Calu3 (cell line): ENCODE results near the gene RGMA. TPM values are rescaled to one million over a fixed set of nuclear protein-coding genes. Genes with fewer than 3 reads are reported as not detected.
"Not testable (repeated sequence)": the region's sequence is repeated elsewhere in the genome, so short reads cannot be mapped to it uniquely, and the experiment has no call there.

Source experiments
- BruUV-seq: library from RNA; stranded (reverse); fragments of 400-500 nt; replicated peaks from 2 replicates; lab custom pipeline; 2021; lab: Mats Ljungman, UMichigan
- CTCF ChIA-PET: fragments of 300-600 bp; sonication (Branson Sonifier 250); formaldehyde crosslinking; loops from one replicate; lab custom pipeline; 2022; ENCODE audit warnings: antibody characterized with exemption; lab: Charles Lee
- DNase-seq: peaks from one replicate; pipeline ENCODE4 v3.0.0; 2022
- H3K27ac Mint-ChIP-seq: one replicate; pipeline ENCODE4 v1.8.0; 2022; ENCODE audit warnings: mixed read lengths; ENCODE audit not compliant: unreplicated experiment
- H3K27me3 Mint-ChIP-seq: one replicate; pipeline ENCODE4 v1.8.0; 2022; ENCODE audit warnings: mixed read lengths; ENCODE audit not compliant: unreplicated experiment
- H3K36me3 Mint-ChIP-seq: one replicate; pipeline ENCODE4 v1.8.0; 2022; ENCODE audit warnings: mild to moderate bottlenecking, moderate library complexity, mixed read lengths; ENCODE audit not compliant: insufficient read depth, unreplicated experiment
- H3K4me1 Mint-ChIP-seq: one replicate; pipeline ENCODE4 v1.8.0; 2022; ENCODE audit warnings: mild to moderate bottlenecking, low read depth, mixed read lengths; ENCODE audit not compliant: unreplicated experiment
- H3K4me3 Mint-ChIP-seq: one replicate; pipeline ENCODE4 v1.8.0; 2022; ENCODE audit warnings: mild to moderate bottlenecking, low read depth, moderate library complexity, mixed read lengths; ENCODE audit not compliant: unreplicated experiment
- H3K9me3 Mint-ChIP-seq: one replicate; pipeline ENCODE4 v1.8.0; 2022; ENCODE audit warnings: low read depth, mixed read lengths; ENCODE audit not compliant: unreplicated experiment
- CTCF ChIP-seq: fragments of 200-600 bp; IDR thresholded peaks from one replicate; pipeline ENCODE4 v1.8.0; 2022; ENCODE audit warnings: antibody characterized with exemption; ENCODE audit not compliant: unreplicated experiment
- intact Hi-C: fragments of 100-400 bp; cut with micrococcal nuclease; formaldehyde crosslinking; loops from one replicate; pipeline ENCODE4 v1.10.0; 2022; ENCODE audit not compliant: unreplicated experiment
- total RNA-seq: library from RNA; stranded (reverse); gene quantifications from 2 replicates; pipeline ENCODE4 v1.2.3, GENCODE V29; 2022

The RGMA gene
- total RNA-seq, 1 experiment from 2014 or later = 0.78 TPM

GRCh38 chr15:93063796-93064690, 25.0 kb downstream of the RGMA start:
- CTCF ChIA-PET = interaction anchor here (0.6 kb wide), 1 partner anchor 211 kb away, joined by 5 read pairs; no protein-coding TSS in a partner anchor
- intact Hi-C loops = no loop called here
- H3K36me3 Mint-ChIP-seq = no peaks in the 10 kb centered on the region
- no peak overlapping the region for H3K4me3 Mint-ChIP-seq
- TF ChIP-seq CTCF = no peak
- no peaks in the 10 kb centered on the region for H3K9me3 Mint-ChIP-seq
- peaks cover 75% of the 10 kb centered on the region for H3K27me3 Mint-ChIP-seq
- no peak overlapping the region for H3K27ac Mint-ChIP-seq
- no TSS peak for BruUV-seq
- DNase-seq = no peak
- peaks cover 23% of the 10 kb centered on the region for H3K4me1 Mint-ChIP-seq

- Mint-ChIP-seq H3K4me3 (no peak overlapping the region), H3K4me1 (peaks cover 23% of the 10 kb centered on the region), H3K27me3 (peaks cover 75% of the 10 kb centered on the region), H3K36me3 (no peaks in the 10 kb centered on the region), H3K9me3 (no peaks in the 10 kb centered on the region), H3K27ac (no peak overlapping the region)
- BruUV-seq = no TSS peak
- TF ChIP-seq CTCF = no peak
- intact Hi-C loops = no loop called here
- DNase-seq = no peak
- CTCF ChIA-PET = no interaction called here
These were observed 25.7 kb downstream of the RGMA start for GRCh38 chr15:93063262-93063671.

- DNase-seq, H3K27ac Mint-ChIP-seq, CTCF ChIA-PET, H3K9me3 Mint-ChIP-seq, H3K36me3 Mint-ChIP-seq, BruUV-seq, H3K4me3 Mint-ChIP-seq, intact Hi-C loops: not testable (repeated sequence)
- peaks cover 75% of the 10 kb centered on the region for H3K27me3 Mint-ChIP-seq
- peaks cover 23% of the 10 kb centered on the region for H3K4me1 Mint-ChIP-seq
These were observed 26.3 kb downstream of the RGMA start for GRCh38 chr15:93062628-93063261.

GRCh38 chr15:93060336-93061248, 28.4 kb downstream of the RGMA start:
- no peak overlapping the region for H3K4me3 Mint-ChIP-seq
- no peak for DNase-seq
- CTCF ChIA-PET = interaction anchor here (0.8 to 1.1 kb wide), 3 partner anchors 20 to 28 kb away, joined by 3 to 5 read pairs (median 3); no protein-coding TSS in a partner anchor
- TF ChIP-seq CTCF = no peak
- intact Hi-C loops = no loop called here
- peaks cover 82% of the 10 kb centered on the region for H3K27me3 Mint-ChIP-seq
- no peak overlapping the region for H3K27ac Mint-ChIP-seq
- H3K36me3 Mint-ChIP-seq = peaks cover 1% of the 10 kb centered on the region
- peaks cover 23% of the 10 kb centered on the region for H3K4me1 Mint-ChIP-seq
- no TSS peak for BruUV-seq
- H3K9me3 Mint-ChIP-seq = no peaks in the 10 kb centered on the region
